ENCODE data around the gene C1orf21.

C1orf21 gene

GRCh38 chr1:184464757-184465156 is 77.9 kb downstream of the C1orf21 start:
- H3K27ac Mint-ChIP-seq = no peak overlapping the region

GRCh38 chr1:184465489-184466146 is 78.8 kb downstream of the C1orf21 start:
- no peaks in the 10 kb centered on the region for H3K9me3 Mint-ChIP-seq
- no peak overlapping the region for H3K4me3 Mint-ChIP-seq
- DNase-seq = no peak
- no peaks in the 10 kb centered on the region for H3K27me3 Mint-ChIP-seq
- H3K27ac Mint-ChIP-seq = no peak overlapping the region
- H3K36me3 Mint-ChIP-seq (ENCODE audit: low read depth) = no peaks in the 10 kb centered on the region
- ATAC-seq = no peak
- H3K4me1 Mint-ChIP-seq = no peaks in the 10 kb centered on the region

More at GRCh38 chr1:184464757-184465156, 77.9 kb downstream of the C1orf21 start:
- no peak for DNase-seq
- H3K4me1 Mint-ChIP-seq = no peaks in the 10 kb centered on the region
- no peak overlapping the region for H3K4me3 Mint-ChIP-seq
- H3K27me3 Mint-ChIP-seq = no peaks in the 10 kb centered on the region
- H3K36me3 Mint-ChIP-seq (ENCODE audit: low read depth) = no peaks in the 10 kb centered on the region
- H3K9me3 Mint-ChIP-seq = no peaks in the 10 kb centered on the region
- ATAC-seq = no peak

- H3K9me3 Mint-ChIP-seq = no peaks in the 10 kb centered on the region
- H3K4me3 Mint-ChIP-seq = no peak overlapping the region
- no peaks in the 10 kb centered on the region for H3K36me3 Mint-ChIP-seq (ENCODE audit: low read depth)
- ATAC-seq = no peak
- H3K27ac Mint-ChIP-seq = no peak overlapping the region
- no peak for DNase-seq
- H3K4me1 Mint-ChIP-seq = no peaks in the 10 kb centered on the region
- no peaks in the 10 kb centered on the region for H3K27me3 Mint-ChIP-seq
These were observed 80.5 kb downstream of the C1orf21 start for GRCh38 chr1:184467295-184467694.

- ATAC-seq (no peak), DNase-seq (no peak)
- no peaks in the 10 kb centered on the region for H3K36me3 Mint-ChIP-seq (ENCODE audit: low read depth)
- H3K4me3 Mint-ChIP-seq = no peak overlapping the region
- no peaks in the 10 kb centered on the region for H3K4me1 Mint-ChIP-seq
- H3K27ac Mint-ChIP-seq = no peak overlapping the region
- H3K27me3 Mint-ChIP-seq = no peaks in the 10 kb centered on the region
- no peaks in the 10 kb centered on the region for H3K9me3 Mint-ChIP-seq
These were observed 82.6 kb downstream of the C1orf21 start for GRCh38 chr1:184469396-184469795.

GRCh38 chr1:184471686-184472085 is 84.9 kb downstream of the C1orf21 start:
- Mint-ChIP-seq H3K27me3 (no peaks in the 10 kb centered on the region), H3K4me1 (no peaks in the 10 kb centered on the region), H3K27ac (no peak overlapping the region), H3K4me3 (no peak overlapping the region), H3K9me3 (peaks cover 5% of the 10 kb centered on the region), H3K36me3 (ENCODE audit: low read depth) (no peaks in the 10 kb centered on the region)
- no peak for DNase-seq
- no peak for ATAC-seq

GRCh38 chr1:184472136-184472535 is 85.3 kb downstream of the C1orf21 start:
- Mint-ChIP-seq H3K4me1 (no peaks in the 10 kb centered on the region), H3K4me3 (no peak overlapping the region), H3K27ac (no peak overlapping the region), H3K9me3 (peaks cover 5% of the 10 kb centered on the region), H3K36me3 (ENCODE audit: low read depth) (no peaks in the 10 kb centered on the region), H3K27me3 (no peaks in the 10 kb centered on the region)
- no peak for ATAC-seq
- DNase-seq = no peak

- no peaks in the 10 kb centered on the region for H3K4me1 Mint-ChIP-seq
- no peaks in the 10 kb centered on the region for H3K36me3 Mint-ChIP-seq (ENCODE audit: low read depth)
- H3K4me3 Mint-ChIP-seq = no peak overlapping the region
These were observed 86.5 kb downstream of the C1orf21 start for GRCh38 chr1:184473176-184473966.

GRCh38 chr1:184476187-184476586 is 89.4 kb downstream of the C1orf21 start:
- no peak overlapping the region for H3K27ac Mint-ChIP-seq
- ATAC-seq (no peak), DNase-seq (no peak)
- peaks cover 5% of the 10 kb centered on the region for H3K9me3 Mint-ChIP-seq
- no peaks in the 10 kb centered on the region for H3K27me3 Mint-ChIP-seq
- peaks cover 1% of the 10 kb centered on the region for H3K36me3 Mint-ChIP-seq (ENCODE audit: low read depth)
- H3K4me1 Mint-ChIP-seq = no peaks in the 10 kb centered on the region
- no peak overlapping the region for H3K4me3 Mint-ChIP-seq

More at GRCh38 chr1:184473176-184473966, 86.5 kb downstream of the C1orf21 start:
- Mint-ChIP-seq H3K9me3 (peaks cover 5% of the 10 kb centered on the region), H3K27me3 (no peaks in the 10 kb centered on the region), H3K27ac (no peak overlapping the region)
- no peak for DNase-seq
- ATAC-seq = no peak

- no peak overlapping the region for H3K4me3 Mint-ChIP-seq
- ATAC-seq = no peak
- no peak for DNase-seq
- H3K27me3 Mint-ChIP-seq = no peaks in the 10 kb centered on the region
- H3K9me3 Mint-ChIP-seq = peaks cover 5% of the 10 kb centered on the region
- no peak overlapping the region for H3K27ac Mint-ChIP-seq
- no peaks in the 10 kb centered on the region for H3K4me1 Mint-ChIP-seq
- peaks cover 1% of the 10 kb centered on the region for H3K36me3 Mint-ChIP-seq (ENCODE audit: low read depth)
These were observed 92.8 kb downstream of the C1orf21 start for GRCh38 chr1:184479435-184480167.

- ATAC-seq = no peak
- Mint-ChIP-seq H3K27me3 (no peaks in the 10 kb centered on the region), H3K4me1 (no peaks in the 10 kb centered on the region), H3K4me3 (no peak overlapping the region), H3K36me3 (ENCODE audit: low read depth) (peaks cover 1% of the 10 kb centered on the region), H3K27ac (no peak overlapping the region), H3K9me3 (no peaks in the 10 kb centered on the region)
- DNase-seq = no peak
These were observed 93.9 kb downstream of the C1orf21 start for GRCh38 chr1:184480736-184481135.

- Mint-ChIP-seq H3K4me3 (no peak overlapping the region), H3K4me1 (no peaks in the 10 kb centered on the region), H3K9me3 (no peaks in the 10 kb centered on the region), H3K36me3 (ENCODE audit: low read depth) (peaks cover 1% of the 10 kb centered on the region), H3K27me3 (no peaks in the 10 kb centered on the region), H3K27ac (no peak overlapping the region)
- DNase-seq (no peak), ATAC-seq (no peak)
These were observed 95.3 kb downstream of the C1orf21 start for GRCh38 chr1:184482136-184482535.

GRCh38 chr1:184483101-184483683 is 96.4 kb downstream of the C1orf21 start:
- Mint-ChIP-seq H3K36me3 (ENCODE audit: low read depth) (peaks cover 1% of the 10 kb centered on the region), H3K9me3 (no peaks in the 10 kb centered on the region), H3K4me1 (no peaks in the 10 kb centered on the region), H3K4me3 (no peak overlapping the region), H3K27me3 (peaks cover under 1% of the 10 kb centered on the region), H3K27ac (no peak overlapping the region)
- no peak for DNase-seq
- no peak for ATAC-seq

- no peaks in the 10 kb centered on the region for H3K4me1 Mint-ChIP-seq
- no peak for ATAC-seq
- no peak overlapping the region for H3K4me3 Mint-ChIP-seq
- no peaks in the 10 kb centered on the region for H3K9me3 Mint-ChIP-seq
- H3K36me3 Mint-ChIP-seq (ENCODE audit: low read depth) = no peaks in the 10 kb centered on the region
- DNase-seq = no peak
- H3K27me3 Mint-ChIP-seq = peaks cover 1% of the 10 kb centered on the region
- H3K27ac Mint-ChIP-seq = no peak overlapping the region
These were observed 99.2 kb downstream of the C1orf21 start for GRCh38 chr1:184485751-184486723.

Data from activated naive CD8-positive, alpha-beta T cell treated with anti-CD3 and anti-CD28 coated beads, Interleukin-2, amount 50 U/mL, for 24 hours (primary cell).